GM10266 (cell line): ENCODE data around the gene SYCP2L.

Experiments used
- DNase-seq: peaks from one replicate; pipeline ENCODE4 v3.0.0; 2012; ENCODE audit errors: extremely low spot score
- TF ChIP-seq, protein P1 (sequence below): IDR thresholded peaks from 2 replicates; pipeline ENCODE4 v1.5.1; 2012; ENCODE audit warnings: mild to moderate bottlenecking, low read depth; ENCODE audit not compliant: control insufficient read depth, insufficient read depth; ENCODE audit errors: missing control alignments

The SYCP2L gene

DNA sequence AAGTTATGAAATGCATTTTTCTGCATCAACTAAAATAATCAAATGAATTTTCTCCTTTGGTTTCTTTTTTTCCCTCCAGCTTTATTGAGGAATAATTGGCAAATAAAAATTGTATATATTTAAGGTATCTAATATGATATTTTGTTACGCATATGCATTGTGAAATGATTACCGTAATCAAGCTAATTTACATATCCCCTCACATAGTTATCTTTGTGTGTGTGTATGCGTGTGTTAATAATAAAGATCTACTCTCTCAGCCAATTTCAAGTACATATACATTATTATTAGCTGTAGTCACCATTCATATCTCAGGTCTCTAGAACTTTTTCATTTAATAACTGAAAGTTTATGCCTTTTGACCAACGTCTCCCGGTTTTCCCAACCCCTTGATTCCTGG lies 61.1 kb downstream of the SYCP2L start:
- DNase-seq: no peak
- TF ChIP-seq, protein P1, sequence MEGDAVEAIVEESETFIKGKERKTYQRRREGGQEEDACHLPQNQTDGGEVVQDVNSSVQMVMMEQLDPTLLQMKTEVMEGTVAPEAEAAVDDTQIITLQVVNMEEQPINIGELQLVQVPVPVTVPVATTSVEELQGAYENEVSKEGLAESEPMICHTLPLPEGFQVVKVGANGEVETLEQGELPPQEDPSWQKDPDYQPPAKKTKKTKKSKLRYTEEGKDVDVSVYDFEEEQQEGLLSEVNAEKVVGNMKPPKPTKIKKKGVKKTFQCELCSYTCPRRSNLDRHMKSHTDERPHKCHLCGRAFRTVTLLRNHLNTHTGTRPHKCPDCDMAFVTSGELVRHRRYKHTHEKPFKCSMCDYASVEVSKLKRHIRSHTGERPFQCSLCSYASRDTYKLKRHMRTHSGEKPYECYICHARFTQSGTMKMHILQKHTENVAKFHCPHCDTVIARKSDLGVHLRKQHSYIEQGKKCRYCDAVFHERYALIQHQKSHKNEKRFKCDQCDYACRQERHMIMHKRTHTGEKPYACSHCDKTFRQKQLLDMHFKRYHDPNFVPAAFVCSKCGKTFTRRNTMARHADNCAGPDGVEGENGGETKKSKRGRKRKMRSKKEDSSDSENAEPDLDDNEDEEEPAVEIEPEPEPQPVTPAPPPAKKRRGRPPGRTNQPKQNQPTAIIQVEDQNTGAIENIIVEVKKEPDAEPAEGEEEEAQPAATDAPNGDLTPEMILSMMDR: no peak

DNA sequence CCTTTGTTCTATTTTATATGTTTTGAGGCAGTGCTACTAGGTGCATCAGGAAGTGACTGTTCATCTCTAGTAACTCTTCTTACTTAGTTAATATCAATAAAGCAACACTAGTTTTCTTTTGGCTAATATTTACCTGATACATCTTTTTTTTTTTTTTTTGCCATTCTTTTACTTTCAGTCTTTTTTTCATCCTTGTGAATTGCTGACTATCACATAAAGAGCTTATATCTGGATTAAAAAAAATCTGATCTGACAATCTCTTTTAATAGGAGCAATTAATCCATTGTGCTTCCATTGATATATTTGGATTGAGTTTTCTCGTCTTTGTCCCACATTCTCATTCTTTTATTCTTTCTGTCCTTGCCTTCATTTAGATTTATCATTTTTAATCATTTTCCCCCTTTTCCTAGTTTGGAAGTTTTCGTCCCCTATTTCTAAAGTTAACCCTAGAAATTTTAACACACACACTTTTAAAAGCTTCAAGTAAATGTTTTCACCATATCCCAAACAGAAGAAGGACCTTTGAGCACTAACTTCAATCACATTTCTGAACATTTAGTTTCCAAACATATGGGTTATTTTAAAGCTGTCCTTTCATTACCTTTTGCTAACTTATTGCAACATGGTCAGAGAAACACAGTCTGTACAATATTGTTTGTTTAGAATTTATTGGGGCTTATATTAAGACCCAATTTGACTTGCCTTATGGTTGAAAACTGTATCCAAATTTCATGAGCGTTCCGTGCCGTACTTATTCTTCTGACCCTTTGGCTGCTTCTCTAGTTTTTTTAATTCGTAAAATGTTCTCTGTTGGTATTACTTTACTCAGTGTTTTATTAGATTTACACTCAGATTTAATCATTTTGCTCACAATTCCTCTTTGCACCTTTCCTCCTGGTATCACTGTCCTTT lies 63.0 kb downstream of the SYCP2L start:
- TF ChIP-seq, protein P1: no peak
- no peak for DNase-seq

DNA sequence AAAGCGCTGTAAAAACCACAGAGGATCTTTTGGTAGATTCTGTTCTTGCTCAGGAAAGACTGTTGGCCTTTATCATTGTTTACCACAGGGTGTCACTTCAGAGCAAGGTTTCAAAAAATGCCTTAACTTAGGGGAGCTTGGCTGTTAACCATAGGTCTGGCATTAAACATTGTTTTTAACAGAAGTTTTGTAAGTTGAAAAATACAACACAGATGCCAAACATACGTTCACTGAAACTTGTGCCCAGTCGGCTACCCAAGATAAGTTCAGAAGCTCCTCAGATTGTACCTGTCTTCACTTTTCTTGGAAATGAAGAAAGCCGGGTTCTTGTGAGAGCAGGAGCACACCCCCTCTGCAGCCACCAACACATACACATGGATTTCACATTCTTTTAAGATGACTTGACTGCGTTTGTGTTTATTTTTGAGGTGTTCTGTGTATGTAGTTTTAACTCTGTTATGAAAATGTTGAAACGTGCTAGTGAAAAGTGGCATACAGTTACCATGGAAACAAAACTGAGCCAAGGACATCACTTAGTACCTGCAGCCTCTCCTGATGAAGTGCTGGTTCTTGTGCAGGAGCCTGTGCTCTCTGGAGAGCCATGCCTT lies 64.9 kb downstream of the SYCP2L start:
- peak; percentile 40 for DNase-seq
- TF ChIP-seq, protein P1: peak; percentile 48

DNA sequence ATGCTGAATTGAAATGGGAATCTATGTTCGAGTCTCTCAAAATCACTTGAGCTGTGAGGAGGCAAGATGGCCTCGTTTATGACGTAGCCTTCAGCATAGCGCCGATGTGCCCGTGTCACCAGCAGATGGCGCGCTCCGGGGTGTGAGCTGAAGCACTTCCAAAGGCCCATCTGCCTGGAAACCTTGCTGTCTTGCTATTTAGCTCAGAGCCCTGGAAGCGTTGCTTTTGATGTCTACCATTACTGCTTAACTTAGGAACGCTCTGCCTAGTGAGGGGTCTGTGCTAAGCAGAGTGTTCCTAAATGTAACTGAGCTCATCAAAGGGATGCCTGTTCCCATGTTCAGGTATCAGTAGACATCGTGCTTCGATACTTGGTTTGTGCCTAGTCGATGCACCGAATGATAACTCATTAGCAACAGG lies 67.7 kb downstream of the SYCP2L start:
- TF ChIP-seq, protein P1: peak; percentile 91
- peak; percentile 71 for DNase-seq

DNA sequence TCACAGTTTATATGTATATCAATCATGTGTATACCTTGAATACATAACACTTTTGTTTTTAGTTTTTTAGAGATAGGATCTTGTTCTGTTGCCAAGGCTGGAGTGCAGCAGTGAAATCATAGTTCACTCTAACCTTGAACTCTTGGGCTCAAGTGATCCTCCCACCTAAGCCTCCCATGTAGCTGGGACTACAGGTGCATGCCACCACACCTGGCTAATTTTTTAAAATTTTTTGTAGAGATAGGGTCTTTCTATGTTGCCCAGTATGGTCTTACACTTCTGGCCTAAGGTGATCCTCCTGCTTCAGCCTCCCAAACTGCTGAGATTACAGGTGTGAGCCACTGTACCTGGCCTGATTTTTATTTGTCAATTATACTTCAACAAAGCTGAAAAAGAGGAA lies 69.9 kb downstream of the SYCP2L start:
- TF ChIP-seq, protein P1: no peak
- no peak for DNase-seq

DNA sequence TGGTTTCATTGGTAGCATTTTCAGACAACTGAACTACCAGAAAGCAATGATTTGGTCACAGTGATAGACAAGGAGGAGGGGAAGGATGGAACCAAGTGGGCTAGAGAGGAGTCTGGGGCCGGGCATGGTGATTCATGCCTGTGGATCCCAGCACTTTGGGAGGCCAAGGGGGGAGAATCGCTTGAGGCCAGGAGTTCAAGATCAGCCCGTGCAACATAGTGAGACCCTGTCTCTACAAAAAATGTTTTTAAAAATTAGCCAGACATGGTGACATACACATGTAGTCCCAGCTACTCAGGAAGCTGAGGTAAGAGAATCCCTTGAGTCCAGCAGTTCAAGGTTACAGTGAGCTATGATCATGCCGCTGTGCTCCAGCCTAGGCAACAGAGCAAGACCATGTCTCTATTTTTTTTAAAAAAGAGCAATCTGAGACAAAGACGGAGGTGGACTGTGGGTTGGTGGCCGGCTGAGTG lies 70.6 kb downstream of the SYCP2L start:
- TF ChIP-seq, protein P1: no peak
- DNase-seq: no peak

DNA sequence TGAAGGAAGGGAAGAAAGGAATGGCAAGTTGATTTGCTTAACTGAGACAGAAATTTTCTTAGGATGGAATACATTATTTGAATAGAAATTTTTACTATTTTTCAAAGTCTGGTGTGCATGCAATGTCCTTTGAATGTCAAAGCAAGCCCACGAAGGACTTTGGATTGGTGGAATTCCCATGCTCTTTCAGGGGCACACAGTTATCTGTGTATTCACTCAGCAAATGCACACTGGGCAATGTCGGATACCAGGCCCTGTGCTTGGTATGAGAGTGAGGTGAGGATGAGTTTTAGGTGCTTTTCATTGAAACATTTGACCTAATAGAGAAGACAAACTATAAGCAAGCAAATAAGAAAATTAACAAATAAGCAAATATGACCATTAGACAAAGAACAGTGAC lies 73.3 kb downstream of the SYCP2L start:
- TF ChIP-seq, protein P1: no peak
- no peak for DNase-seq
